GM23338 (cell line): ENCODE measurements around the gene GRIK2. TPM values are rescaled to one million over a fixed set of nuclear protein-coding genes. Genes with fewer than 3 reads are reported as not detected.

Source experiments
- ATAC-seq: fragments of 200-7000 bp; cut with Tn5 transposase; 3 replicates; pipeline ENCODE4 v1.9.1; 2020
- DNase-seq: peaks from one replicate; pipeline ENCODE4 v3.0.0-alpha.2; 2015; ENCODE audit warnings: low spot score
- H2AFZ ChIP-seq: fragments of 200-600 bp; sonication (generic); 2 replicates; pipeline ENCODE4 v1.8.0; 2016; ENCODE audit warnings: antibody characterized with exemption, mild to moderate bottlenecking, moderate library complexity
- H3F3A ChIP-seq: fragments of 200-600 bp; sonication (generic); replicated peaks from 2 replicates; pipeline ENCODE4 v1.8.0; 2017; ENCODE audit warnings: antibody characterized with exemption, mixed run types, low read depth
- H3K27ac ChIP-seq: fragments of 200-600 bp; sonication (generic); 2 replicates; pipeline ENCODE4 v1.6.1; 2016; ENCODE audit warnings: low read depth
- H3K27me3 ChIP-seq: fragments of 200-600 bp; sonication (generic); 2 replicates; pipeline ENCODE4 v1.8.0; 2016; ENCODE audit warnings: mild to moderate bottlenecking, mixed run types, moderate library complexity; ENCODE audit not compliant: insufficient read depth
- H3K36me3 ChIP-seq: fragments of 200-600 bp; sonication (generic); 2 replicates; pipeline ENCODE4 v1.8.0; 2016; ENCODE audit warnings: mild to moderate bottlenecking; ENCODE audit not compliant: insufficient read depth
- H3K4me1 ChIP-seq: fragments of 200-600 bp; sonication (generic); 2 replicates; pipeline ENCODE4 v1.8.0; 2016; ENCODE audit warnings: mild to moderate bottlenecking, moderate library complexity; ENCODE audit not compliant: insufficient read depth
- H3K4me2 ChIP-seq: fragments of 200-600 bp; sonication (generic); 2 replicates; pipeline ENCODE4 v1.7.1; 2017; ENCODE audit warnings: mixed run types
- H3K4me3 ChIP-seq: fragments of 200-600 bp; sonication (generic); 2 replicates; pipeline ENCODE4 v1.6.1; 2016; ENCODE audit warnings: mixed run types
- H3K79me2 ChIP-seq: fragments of 200-600 bp; sonication (generic); replicated peaks from 2 replicates; pipeline ENCODE4 v1.8.0; 2017; ENCODE audit warnings: mild to moderate bottlenecking; ENCODE audit not compliant: insufficient read depth
- H3K9me2 ChIP-seq: fragments of 200-600 bp; sonication (generic); 2 replicates; pipeline ENCODE4 v1.8.0; 2017; ENCODE audit not compliant: insufficient read depth
- H4K20me1 ChIP-seq: fragments of 200-600 bp; sonication (generic); replicated peaks from 2 replicates; pipeline ENCODE4 v1.8.0; 2017; ENCODE audit warnings: mild to moderate bottlenecking; ENCODE audit not compliant: insufficient read depth
- H3K27ac Mint-ChIP-seq: 2 replicates; pipeline ENCODE4 v1.8.0; 2020; ENCODE audit warnings: inconsistent platforms, mild to moderate bottlenecking, moderate library complexity, mixed read lengths
- H3K27me3 Mint-ChIP-seq: 3 replicates; pipeline ENCODE4 v1.8.0; 2022; ENCODE audit warnings: low read depth, mild to moderate bottlenecking, moderate library complexity, mixed read lengths, inconsistent platforms; ENCODE audit not compliant: insufficient read depth, poor library complexity
- H3K36me3 Mint-ChIP-seq: 3 replicates; pipeline ENCODE4 v1.8.0; 2021; ENCODE audit warnings: low read depth, mild to moderate bottlenecking, inconsistent platforms, moderate library complexity, mixed read lengths
- H3K4me1 Mint-ChIP-seq: 3 replicates; pipeline ENCODE4 v1.8.0; 2020; ENCODE audit warnings: mild to moderate bottlenecking, inconsistent platforms, mixed read lengths
- H3K4me3 Mint-ChIP-seq: 3 replicates; pipeline ENCODE4 v1.8.0; 2021; ENCODE audit warnings: moderate library complexity, mild to moderate bottlenecking, inconsistent platforms, mixed read lengths
- H3K9me3 Mint-ChIP-seq: 3 replicates; pipeline ENCODE4 v1.8.0; 2020; ENCODE audit warnings: moderate library complexity, mild to moderate bottlenecking, inconsistent platforms, mixed read lengths
- CREB1 ChIP-seq: fragments of 250-450 bp; sonication (Bioruptor Pico); IDR thresholded peaks from 2 replicates; pipeline ENCODE4 v1.5.0; 2020; ENCODE audit warnings: low read depth, mild to moderate bottlenecking, moderate library complexity
- EZH2phosphoT487 ChIP-seq: fragments of 200-600 bp; sonication (generic); IDR thresholded peaks from one replicate; pipeline ENCODE4 v1.8.1; 2018; ENCODE audit warnings: antibody characterized with exemption; ENCODE audit not compliant: unreplicated experiment
- JUNB ChIP-seq: IDR thresholded peaks from one replicate; pipeline ENCODE4 v1.6.1; 2016; ENCODE audit warnings: antibody characterized with exemption; ENCODE audit not compliant: unreplicated experiment
- NANOG ChIP-seq: IDR thresholded peaks from 2 replicates; pipeline ENCODE4 v1.6.1; 2016; ENCODE audit warnings: antibody characterized with exemption, borderline replicate concordance
- POLR2AphosphoS5 ChIP-seq: IDR thresholded peaks from 2 replicates; pipeline ENCODE4 v1.6.1; 2016; ENCODE audit warnings: antibody characterized with exemption, low read depth
- STAT1 ChIP-seq: IDR thresholded peaks from one replicate; pipeline ENCODE4 v1.6.1; 2016; ENCODE audit warnings: antibody characterized with exemption; ENCODE audit not compliant: unreplicated experiment
- ZNF114 ChIP-seq: fragments of 250-450 bp; sonication (Bioruptor Pico); IDR thresholded peaks from 2 replicates; pipeline ENCODE4 v1.5.0; 2020; ENCODE audit warnings: mild to moderate bottlenecking, moderate library complexity
- polyA plus RNA-seq: library from polyadenylated mRNA; unstranded; fragments of >200 nt; fragmentation: Nextera tagmentation; extraction: Ambion mirVana; gene quantifications from 2 replicates; pipeline ENCODE4 v1.2.1, GENCODE V29; 2016
- total RNA-seq: library from RNA; depleted of rRNA; stranded (reverse); fragments of >200 nt; shearing (Covaris generic); gene quantifications from 2 replicates; pipeline ENCODE4 v1.2.3, GENCODE V29; 2014
- TF ChIP-seq, protein P1 (sequence below): IDR thresholded peaks from one replicate; pipeline ENCODE4 v1.6.1; 2018; ENCODE audit warnings: antibody characterized with exemption; ENCODE audit not compliant: unreplicated experiment
- TF ChIP-seq, protein P2 (sequence below): IDR thresholded peaks from 2 replicates; pipeline ENCODE4 v1.6.1; 2016; ENCODE audit warnings: antibody characterized with exemption
- TF ChIP-seq, protein P3 (sequence below), 2 experiments: fragments of 200-600 bp in 1 of 2; sonication (generic) in 1 of 2; conservative IDR thresholded peaks; 2 replicates each; pipeline versions ENCODE4 v1.5.1 to v1.6.1; 2016 to 2017; ENCODE audit warnings: antibody characterized with exemption in 2 of 2, low read depth in 2 of 2, mild to moderate bottlenecking in 2 of 2, moderate library complexity in 1 of 2

Gene GRIK2
- total and polyA plus RNA-seq, 2 experiments from 2014 or later: 0.73 to 3.0 TPM

DNA sequence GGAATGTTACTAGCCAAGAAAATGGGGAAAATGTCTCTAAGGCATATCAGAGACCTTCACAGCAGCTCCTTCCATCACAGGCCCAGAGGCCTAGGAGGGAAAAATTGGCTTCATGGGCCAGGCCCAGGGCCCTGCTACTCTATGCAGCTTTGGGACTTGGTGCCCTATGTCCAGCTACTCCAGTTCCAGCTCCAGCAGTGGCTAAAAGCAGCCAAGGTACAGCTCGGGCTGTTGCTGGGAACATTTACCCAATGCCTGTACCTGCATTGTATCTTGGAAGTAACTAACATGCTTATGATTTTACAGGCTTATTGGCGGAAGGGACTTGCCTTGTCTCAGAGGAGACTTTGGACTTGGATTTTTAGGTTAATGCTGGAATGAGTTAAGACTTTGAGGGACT lies 390.6 kb downstream of the GRIK2 start:
- H4K20me1 ChIP-seq: no peaks in the 10 kb centered on the region
- H3K27ac ChIP-seq: no peak overlapping the region
- no peaks in the 10 kb centered on the region for H3K79me2 ChIP-seq
- H3K4me3 Mint-ChIP-seq: no peak overlapping the region
- H3K4me2 ChIP-seq: no peak overlapping the region
- H3K4me1 Mint-ChIP-seq: no peaks in the 10 kb centered on the region; the same call in 2 of the 3 replicates
- H3K9me3 Mint-ChIP-seq: peaks cover 9% of the 10 kb centered on the region
- peaks cover 3% of the 10 kb centered on the region; the same call in 1 of the 2 replicates for H3K9me2 ChIP-seq
- H3K4me3 ChIP-seq: no peak overlapping the region
- TF ChIP-seq, protein P1, sequence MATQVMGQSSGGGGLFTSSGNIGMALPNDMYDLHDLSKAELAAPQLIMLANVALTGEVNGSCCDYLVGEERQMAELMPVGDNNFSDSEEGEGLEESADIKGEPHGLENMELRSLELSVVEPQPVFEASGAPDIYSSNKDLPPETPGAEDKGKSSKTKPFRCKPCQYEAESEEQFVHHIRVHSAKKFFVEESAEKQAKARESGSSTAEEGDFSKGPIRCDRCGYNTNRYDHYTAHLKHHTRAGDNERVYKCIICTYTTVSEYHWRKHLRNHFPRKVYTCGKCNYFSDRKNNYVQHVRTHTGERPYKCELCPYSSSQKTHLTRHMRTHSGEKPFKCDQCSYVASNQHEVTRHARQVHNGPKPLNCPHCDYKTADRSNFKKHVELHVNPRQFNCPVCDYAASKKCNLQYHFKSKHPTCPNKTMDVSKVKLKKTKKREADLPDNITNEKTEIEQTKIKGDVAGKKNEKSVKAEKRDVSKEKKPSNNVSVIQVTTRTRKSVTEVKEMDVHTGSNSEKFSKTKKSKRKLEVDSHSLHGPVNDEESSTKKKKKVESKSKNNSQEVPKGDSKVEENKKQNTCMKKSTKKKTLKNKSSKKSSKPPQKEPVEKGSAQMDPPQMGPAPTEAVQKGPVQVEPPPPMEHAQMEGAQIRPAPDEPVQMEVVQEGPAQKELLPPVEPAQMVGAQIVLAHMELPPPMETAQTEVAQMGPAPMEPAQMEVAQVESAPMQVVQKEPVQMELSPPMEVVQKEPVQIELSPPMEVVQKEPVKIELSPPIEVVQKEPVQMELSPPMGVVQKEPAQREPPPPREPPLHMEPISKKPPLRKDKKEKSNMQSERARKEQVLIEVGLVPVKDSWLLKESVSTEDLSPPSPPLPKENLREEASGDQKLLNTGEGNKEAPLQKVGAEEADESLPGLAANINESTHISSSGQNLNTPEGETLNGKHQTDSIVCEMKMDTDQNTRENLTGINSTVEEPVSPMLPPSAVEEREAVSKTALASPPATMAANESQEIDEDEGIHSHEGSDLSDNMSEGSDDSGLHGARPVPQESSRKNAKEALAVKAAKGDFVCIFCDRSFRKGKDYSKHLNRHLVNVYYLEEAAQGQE: no peak
- no peak for TF ChIP-seq EZH2phosphoT487
- TF ChIP-seq, protein P2, sequence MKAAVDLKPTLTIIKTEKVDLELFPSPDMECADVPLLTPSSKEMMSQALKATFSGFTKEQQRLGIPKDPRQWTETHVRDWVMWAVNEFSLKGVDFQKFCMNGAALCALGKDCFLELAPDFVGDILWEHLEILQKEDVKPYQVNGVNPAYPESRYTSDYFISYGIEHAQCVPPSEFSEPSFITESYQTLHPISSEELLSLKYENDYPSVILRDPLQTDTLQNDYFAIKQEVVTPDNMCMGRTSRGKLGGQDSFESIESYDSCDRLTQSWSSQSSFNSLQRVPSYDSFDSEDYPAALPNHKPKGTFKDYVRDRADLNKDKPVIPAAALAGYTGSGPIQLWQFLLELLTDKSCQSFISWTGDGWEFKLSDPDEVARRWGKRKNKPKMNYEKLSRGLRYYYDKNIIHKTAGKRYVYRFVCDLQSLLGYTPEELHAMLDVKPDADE: no peak
- H3K36me3 ChIP-seq: no peaks in the 10 kb centered on the region
- no peaks in the 10 kb centered on the region for H3K27me3 Mint-ChIP-seq
- H3K36me3 Mint-ChIP-seq: peaks cover 25% of the 10 kb centered on the region
- no peaks in the 10 kb centered on the region for H3F3A ChIP-seq
- ATAC-seq: no peak
- no peak for DNase-seq
- peak overlapping the region; percentile 40; the same call in 1 of the 2 replicates for H2AFZ ChIP-seq
- H3K4me1 ChIP-seq: no peaks in the 10 kb centered on the region
- H3K27me3 ChIP-seq: no peaks in the 10 kb centered on the region
- no peak overlapping the region for H3K27ac Mint-ChIP-seq

DNA sequence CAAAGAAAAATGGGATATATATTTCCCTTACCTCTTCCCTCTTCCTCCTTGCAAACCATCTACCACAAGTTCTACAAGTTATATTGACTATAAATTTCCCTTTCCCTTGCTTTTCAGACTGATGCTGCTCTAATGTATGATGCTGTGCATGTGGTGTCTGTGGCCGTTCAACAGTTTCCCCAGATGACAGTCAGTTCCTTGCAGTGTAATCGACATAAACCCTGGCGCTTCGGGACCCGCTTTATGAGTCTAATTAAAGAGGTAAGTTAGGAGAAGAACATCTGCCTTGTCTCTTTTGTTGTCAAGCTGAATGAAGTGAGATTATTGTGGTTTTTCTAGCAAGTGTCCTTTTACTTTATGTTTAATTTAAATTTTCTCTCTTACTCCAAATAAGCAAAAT lies 406.0 kb downstream of the GRIK2 start:
- DNase-seq: no peak
- Mint-ChIP-seq H3K27ac (peak overlapping the region; percentile 33; the same call in 1 of the 2 replicates), H3K27me3 (no peaks in the 10 kb centered on the region), H3K4me1 (peaks cover 16% of the 10 kb centered on the region; the same call in 2 of the 3 replicates), H3K36me3 (peaks cover 10% of the 10 kb centered on the region), H3K9me3 (peaks cover 10% of the 10 kb centered on the region), H3K4me3 (no peak overlapping the region)
- peaks cover 7% of the 10 kb centered on the region; the same call in 1 of the 2 replicates for H3K4me1 ChIP-seq
- H3K79me2 ChIP-seq: no peaks in the 10 kb centered on the region
- H3K27ac ChIP-seq: no peak overlapping the region
- no peaks in the 10 kb centered on the region for H3F3A ChIP-seq
- peaks cover 6% of the 10 kb centered on the region for H3K36me3 ChIP-seq
- no peak overlapping the region for H3K4me2 ChIP-seq
- TF ChIP-seq JUNB (no peak), NANOG (no peak), POLR2AphosphoS5 (no peak), EZH2phosphoT487 (no peak), ZNF114 (no peak), STAT1 (no peak), CREB1 (CRISPR knock-in tag) (no peak)
- TF ChIP-seq, protein P3, sequence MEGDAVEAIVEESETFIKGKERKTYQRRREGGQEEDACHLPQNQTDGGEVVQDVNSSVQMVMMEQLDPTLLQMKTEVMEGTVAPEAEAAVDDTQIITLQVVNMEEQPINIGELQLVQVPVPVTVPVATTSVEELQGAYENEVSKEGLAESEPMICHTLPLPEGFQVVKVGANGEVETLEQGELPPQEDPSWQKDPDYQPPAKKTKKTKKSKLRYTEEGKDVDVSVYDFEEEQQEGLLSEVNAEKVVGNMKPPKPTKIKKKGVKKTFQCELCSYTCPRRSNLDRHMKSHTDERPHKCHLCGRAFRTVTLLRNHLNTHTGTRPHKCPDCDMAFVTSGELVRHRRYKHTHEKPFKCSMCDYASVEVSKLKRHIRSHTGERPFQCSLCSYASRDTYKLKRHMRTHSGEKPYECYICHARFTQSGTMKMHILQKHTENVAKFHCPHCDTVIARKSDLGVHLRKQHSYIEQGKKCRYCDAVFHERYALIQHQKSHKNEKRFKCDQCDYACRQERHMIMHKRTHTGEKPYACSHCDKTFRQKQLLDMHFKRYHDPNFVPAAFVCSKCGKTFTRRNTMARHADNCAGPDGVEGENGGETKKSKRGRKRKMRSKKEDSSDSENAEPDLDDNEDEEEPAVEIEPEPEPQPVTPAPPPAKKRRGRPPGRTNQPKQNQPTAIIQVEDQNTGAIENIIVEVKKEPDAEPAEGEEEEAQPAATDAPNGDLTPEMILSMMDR (conservative IDR thresholded peaks at IDR 0.05; ENCODE audit: low read depth in 2 of 2): no peak
- H3K9me2 ChIP-seq: no peaks in the 10 kb centered on the region
- no peak for ATAC-seq
- no peak overlapping the region for H2AFZ ChIP-seq
- no peaks in the 10 kb centered on the region for H3K27me3 ChIP-seq
- no peaks in the 10 kb centered on the region for H4K20me1 ChIP-seq
- H3K4me3 ChIP-seq: no peak overlapping the region
